ENCODE measurements around the gene SAMHD1. TPM values are rescaled to one million over a fixed set of nuclear protein-coding genes. Genes with fewer than 3 reads are reported as not detected.
"Not testable (repeated sequence)": the region's sequence is repeated elsewhere in the genome, so short reads cannot be mapped to it uniquely, and the experiment has no call there.

The SAMHD1 gene
- total RNA-seq, 1 donor from 2014 or later: 42.5 TPM

DNA sequence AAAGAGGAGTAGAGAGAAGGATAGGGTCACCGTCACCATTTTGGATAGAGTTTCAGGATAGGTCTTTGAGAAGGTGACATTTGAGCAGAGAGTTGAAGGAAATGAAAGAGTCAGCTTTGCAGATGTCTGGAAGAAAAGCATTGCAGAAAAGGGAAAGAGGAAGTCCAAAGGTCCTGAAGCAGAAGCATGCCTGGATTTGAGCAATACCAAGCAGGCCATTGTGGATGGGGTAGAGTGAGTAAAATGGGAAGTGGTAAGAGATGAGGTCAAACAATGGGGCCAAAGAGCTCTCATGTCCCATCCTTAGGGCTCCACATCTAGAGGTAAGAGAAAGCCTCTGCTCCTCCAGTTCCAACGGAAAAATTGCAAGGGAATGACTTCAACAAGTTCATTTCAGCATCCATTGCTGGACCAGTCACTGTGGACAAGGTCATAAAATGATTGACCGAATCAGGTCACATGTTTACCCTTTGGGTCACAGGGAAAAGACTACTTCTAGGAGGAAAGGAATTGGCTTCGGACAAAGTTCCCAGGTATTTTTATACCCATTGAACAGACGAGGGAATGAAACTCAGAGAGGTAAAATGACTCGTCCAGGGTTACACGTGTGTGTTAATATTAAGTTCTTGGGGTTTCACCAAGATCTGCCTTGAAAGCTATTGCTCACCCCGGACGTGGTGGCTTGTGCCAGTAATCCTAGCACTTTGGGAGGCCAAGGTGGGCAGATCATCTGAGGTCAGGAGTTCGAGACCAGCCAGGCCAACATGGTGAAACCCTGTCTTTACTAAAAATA, 6.6 kb upstream of the SAMHD1 start:
- no peak for DNase-seq
- intact Hi-C loops (cut with micrococcal nuclease): no loop called here
- ATAC-seq: peak; percentile 66

DNA sequence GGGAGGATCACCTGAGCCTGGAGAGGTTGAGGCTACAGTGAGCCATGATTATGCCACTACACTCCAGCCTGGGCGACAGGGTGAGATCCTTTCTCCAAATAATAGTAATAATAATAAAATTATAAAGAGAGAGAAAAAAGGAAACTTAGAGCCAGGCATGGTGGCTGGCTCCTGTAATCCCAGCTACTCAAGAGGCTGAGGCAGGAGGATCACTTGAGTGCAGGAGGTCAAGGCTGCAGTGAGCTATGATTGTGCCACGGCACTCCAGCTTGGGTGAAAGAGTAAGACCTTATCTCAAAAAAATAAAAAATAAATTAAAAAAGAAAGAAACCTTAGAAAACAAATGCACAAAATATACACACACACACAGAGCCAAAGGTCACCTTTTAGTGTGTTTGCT, 5.2 kb upstream of the SAMHD1 start:
- intact Hi-C loops (cut with micrococcal nuclease): no loop called here
- ATAC-seq: no peak
- DNase-seq: no peak

DNA sequence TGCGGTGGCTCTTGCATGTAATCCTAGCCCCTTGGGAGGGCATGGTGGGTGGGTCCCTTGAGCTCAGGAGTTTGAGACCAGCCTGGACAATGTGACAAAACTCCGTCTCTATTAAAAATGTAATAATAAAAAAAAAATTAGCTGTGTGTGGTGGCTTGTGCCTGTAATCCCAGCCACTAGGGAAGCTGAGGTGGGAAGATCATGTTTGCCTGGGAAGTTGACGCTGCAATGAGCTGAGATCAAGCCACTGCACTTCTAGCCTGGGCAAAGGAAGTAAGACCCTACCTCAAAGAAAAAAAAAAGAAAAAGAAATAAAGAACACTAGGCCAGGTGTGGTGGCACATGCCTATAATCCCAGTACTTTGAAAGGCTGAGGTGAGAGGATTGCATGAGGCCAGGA, 4.5 kb upstream of the SAMHD1 start:
- ATAC-seq (no peak), DNase-seq (no peak)
- intact Hi-C loops (cut with micrococcal nuclease): no loop called here

DNA sequence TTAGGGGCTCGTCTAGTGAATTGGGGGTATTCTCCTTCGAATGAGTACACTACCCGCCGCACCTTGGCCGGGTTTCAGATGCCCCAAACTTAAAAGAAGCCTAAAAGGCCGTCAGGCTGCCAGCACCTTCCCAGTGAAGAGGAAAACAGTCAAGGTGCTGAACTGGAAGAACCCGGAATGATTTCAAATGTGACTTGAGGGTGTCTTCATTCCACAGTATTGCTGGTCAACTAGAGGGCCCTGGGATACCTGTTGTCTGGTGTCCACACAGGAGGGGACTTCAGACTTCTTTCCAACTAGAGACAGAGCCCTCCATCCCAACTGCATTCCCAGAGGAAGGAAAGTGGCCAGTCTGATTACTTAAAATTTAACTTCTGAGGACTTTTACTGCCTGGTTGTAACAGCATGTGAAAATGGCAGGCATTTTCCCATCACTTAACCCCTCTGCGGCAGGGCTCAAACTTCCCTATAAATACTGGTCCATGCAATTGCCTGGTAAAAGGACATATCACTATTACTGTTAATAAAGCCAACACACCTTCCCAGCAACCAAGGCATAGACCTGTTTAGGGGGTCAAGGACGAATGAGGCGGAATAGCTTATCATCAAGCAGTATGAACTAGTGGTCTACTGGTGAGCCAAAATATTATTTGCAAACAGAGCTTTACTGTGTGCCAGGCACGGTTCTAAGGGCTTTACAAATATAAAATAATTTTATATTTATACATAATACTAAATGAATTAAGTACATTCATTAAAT, 651 bp upstream of the SAMHD1 start:
- ATAC-seq (no peak), DNase-seq (no peak)
- intact Hi-C loops (cut with micrococcal nuclease): no loop called here

DNA sequence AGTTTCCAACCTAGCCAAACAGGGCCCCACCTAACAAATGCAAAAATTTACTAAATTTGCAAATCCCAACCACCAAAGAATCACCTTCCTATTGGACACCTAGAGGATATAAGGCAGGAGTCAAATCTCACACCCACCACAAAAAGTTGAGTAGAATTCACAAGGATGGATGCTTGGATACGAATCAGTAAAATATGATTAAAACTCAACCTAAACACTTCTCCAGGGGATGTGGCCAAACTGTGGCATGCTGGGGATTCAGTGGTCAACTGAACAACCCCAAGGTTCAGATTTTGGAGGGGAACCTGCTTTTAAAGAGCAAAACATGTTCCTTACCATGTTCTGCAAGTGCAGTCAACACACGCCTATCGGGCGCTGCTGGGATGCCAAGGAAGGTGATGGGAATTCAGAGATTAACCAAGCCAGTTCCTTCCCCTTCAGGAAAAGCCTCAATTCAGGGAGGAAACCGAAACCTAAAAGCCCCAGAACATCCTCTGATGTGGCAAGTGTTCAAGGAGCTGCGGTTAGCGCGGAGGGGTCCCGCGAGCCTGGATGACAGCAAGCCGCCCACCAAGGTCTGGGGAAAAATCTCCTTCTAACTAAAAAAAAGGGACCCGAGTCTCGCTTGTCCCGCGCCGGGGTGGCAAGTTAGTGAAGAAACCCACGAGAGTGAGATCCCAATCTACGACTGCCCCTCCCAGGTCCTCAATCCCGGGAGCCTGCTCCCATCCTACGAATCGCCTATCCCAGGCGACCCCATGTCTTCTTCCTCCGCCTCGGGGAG, 902 bp downstream of the SAMHD1 start:
- ATAC-seq (peak; percentile 15), DNase-seq (peak; percentile 47)
- intact Hi-C loops (cut with micrococcal nuclease): no loop called here

DNA sequence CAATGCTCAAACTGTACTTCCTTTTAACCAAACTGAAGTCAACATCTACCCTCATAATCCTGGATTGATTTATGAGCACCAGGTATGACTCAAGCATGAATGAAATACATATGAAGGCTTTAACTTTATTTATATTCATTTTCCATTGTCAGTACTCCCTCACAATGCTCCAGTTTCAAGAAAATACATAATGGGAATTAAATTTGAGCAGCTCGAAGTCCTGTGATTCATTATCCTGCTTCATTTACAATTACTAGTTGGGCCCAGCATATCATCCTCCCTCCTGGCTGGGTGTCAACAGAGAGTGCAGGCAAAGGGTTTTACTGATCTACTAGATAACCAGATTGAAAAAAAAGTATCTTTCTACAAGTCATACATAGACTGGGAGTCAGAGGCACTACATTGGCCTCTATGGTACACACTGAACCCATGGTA, 10.1 kb downstream of the SAMHD1 start:
- intact Hi-C loops (cut with micrococcal nuclease): no loop called here
- ATAC-seq (no peak), DNase-seq (no peak)

DNA sequence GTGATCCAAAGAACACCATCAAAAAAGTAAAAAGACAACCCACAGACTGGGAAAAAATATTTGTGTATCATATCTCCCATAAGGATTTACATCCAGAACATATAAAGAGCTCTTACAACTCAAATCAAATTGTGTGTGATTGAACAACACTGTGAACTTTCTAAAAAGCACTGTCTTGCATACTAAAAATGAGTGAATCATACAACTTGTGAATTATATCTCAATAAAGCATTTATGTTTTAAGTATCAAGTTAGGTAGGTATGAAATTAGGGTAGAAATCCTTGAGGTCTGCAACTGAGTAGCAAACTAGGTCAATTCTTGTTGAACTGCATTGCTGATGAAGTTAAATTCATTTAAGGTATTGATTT, 14.1 kb downstream of the SAMHD1 start:
- intact Hi-C loops (cut with micrococcal nuclease): no loop called here
- no peak for ATAC-seq
- DNase-seq: no peak

DNA sequence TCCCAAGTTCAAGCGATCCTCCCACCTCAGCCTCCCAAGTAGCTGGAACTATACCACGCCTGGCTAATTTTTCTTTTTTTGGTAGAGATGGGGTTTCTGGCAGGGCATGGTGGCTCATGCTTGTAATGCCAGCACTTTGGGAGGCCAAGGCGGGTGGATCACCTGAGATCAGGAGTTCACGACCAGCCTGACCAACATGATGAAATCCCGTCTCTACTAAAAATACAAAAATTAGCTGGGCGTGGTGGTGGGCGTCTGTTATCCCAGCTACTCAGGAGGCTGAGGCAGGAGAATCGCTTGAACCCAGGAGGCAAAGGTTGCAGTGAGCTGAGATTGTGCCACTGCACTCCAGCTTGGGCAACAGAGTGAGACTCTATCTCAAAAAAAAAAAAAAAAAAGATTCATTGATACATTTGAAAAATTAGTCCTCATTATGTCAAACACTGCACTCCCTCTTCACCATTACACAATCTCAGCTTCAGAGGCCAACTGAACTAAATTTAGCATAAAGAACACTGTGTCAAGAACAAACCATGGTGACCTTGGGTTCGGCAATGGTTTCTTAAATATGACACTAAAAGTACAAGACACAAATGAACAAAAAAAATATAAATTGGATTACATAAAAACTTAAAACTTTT, 14.6 kb downstream of the SAMHD1 start:
- DNase-seq; intact Hi-C loops (cut with micrococcal nuclease): not testable (repeated sequence)
- peak; percentile 78 for ATAC-seq

DNA sequence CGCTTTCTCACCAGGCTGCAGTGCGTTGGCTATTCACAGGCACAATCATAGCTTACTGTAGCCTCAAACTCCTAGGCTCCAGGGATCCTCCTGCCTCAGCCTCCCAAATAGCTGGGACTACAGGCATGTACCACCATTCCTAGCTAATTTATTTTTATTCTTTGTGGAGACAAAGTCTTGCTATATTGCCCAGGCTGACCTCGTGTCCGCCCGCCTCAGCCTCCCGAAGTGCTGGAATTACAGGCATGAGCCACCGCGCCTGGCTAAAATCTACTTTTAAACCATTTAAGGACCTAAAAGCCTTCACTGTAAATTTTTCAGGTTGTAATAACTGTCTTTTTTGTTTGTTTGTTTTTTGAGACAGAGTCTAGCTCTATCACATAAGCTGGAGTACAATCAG, 15.2 kb downstream of the SAMHD1 start:
- intact Hi-C loops (cut with micrococcal nuclease): no loop called here
- DNase-seq (no peak), ATAC-seq (peak; percentile 4)

DNA sequence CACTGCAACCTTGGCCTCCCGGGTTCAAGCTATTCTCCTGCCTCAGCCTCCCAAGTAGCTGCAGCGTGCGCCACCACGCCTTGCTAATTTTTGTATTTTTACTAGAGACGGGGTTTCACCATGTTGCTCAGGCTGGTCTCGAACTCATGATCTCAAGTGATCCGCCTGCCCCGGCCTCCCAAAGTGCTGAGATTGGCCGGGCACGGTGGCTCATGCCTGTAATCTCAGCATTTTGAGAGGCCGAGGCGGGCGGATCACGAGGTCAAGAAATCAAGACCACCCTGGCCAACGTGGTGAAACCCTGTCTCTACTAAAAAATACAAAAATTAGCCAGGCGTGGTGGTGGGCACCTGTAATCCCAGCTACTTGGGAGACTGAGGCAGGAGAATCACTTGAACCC, 17.9 kb downstream of the SAMHD1 start:
- intact Hi-C loops (cut with micrococcal nuclease); DNase-seq; ATAC-seq: not testable (repeated sequence)

DNA sequence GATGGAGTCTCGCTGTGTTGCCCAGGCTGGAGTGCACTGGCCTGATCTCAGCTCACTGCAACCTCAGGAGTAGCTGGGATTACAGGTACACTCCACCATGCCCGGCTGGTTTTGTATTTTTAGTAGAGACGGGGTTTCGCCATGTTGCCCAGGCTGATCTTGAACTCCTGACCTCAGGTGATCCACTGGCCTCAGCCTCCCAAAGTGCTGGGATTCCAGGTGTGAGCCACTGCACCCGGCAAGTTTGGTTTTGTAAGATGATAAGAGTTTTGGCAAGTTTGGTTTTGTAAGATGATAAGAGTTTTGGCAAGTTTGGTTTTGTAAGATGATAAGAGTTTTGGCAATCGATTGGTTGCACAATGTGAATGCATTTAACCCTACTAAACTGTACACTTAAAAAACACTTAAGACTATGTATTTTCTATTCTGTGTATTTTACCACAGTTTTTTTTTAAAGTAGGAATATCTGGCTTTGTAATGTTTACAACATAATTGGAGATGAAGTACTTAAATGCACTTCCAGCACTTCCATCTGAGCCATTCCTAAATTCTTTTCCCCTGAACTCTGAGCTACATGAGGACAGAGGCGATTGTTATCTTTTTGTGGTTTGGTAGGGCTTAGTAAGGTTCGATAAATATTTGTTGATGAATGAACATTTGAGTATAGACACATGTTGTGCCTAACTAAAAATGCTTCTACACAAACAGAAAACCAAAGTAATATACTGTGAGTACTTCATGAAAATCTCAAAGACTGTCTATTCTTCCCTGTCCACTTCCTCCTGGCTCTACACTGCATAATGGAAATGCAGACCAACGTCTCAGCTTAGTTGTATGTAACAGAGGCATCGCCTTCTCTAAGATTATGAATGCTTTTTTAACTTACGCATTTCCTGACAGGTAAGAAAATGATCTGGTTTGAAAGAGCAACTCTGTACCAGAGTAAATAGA, 18.8 kb downstream of the SAMHD1 start:
- DNase-seq: no peak
- intact Hi-C loops (cut with micrococcal nuclease): no loop called here
- ATAC-seq: no peak

DNA sequence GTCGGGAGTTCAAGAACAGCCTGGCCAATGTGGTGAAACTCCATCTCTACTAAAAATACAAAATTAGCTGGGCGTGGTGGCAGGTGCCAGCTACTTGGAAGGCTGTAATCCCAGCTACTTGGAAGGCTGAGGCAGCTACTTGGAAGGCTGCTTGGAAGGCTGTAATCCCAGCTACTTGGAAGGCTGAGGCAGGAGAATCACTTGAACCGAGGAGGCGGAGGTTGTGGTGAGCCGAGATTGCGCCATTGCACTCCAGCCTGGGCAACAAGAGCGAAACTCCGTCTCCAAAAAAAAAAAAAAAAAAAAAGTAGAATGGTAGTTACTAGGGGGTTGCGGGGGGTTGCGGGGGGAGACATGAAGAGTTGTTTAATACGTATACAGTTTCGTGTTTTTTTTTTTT, 19.4 kb downstream of the SAMHD1 start:
- DNase-seq; intact Hi-C loops (cut with micrococcal nuclease): not testable (repeated sequence)

DNA sequence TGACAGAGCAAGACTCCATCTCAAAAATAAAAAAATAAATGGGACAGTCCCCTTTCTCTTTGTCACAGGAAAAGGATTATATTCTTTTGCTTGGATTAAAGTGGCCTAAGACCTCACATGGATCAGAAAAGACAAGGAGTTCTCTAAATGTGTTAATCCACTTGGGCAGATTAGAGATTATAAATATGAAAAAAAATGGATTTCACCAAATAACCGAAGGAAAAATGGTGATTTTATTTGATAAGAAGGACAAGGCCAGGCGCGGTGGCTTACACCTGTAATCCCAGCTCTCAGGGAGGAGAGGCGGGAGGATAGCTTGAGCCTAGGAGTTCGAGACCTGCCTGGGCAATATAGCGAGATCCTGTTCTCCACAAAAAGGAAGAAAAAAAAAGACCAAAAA, 21.8 kb downstream of the SAMHD1 start:
- DNase-seq (no peak), ATAC-seq (no peak)
- intact Hi-C loops (cut with micrococcal nuclease): no loop called here

More for the DNA sequence above, 19.4 kb downstream of the SAMHD1 start:
- ATAC-seq: not testable (repeated sequence)

DNA sequence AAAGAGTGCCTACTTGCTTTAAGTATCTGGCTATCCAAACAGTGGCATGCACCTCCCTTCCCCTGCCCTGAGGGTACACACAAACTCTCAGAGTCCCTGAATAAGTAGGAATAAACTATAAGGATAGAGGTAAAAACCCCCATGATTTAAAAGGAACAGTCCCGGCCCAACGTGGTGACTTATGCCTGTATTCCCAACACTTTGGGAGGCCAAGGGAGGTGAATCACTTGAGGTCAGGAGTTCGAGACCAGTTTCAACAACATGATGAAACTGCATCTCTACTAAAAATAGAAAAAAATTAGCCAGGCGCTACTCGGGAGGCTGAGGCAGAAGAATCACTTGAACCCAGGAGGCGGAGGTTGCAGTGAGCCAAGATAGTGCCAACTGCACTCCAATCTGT, 22.2 kb downstream of the SAMHD1 start:
- DNase-seq (no peak), ATAC-seq (no peak)
- intact Hi-C loops (cut with micrococcal nuclease): no loop called here

DNA sequence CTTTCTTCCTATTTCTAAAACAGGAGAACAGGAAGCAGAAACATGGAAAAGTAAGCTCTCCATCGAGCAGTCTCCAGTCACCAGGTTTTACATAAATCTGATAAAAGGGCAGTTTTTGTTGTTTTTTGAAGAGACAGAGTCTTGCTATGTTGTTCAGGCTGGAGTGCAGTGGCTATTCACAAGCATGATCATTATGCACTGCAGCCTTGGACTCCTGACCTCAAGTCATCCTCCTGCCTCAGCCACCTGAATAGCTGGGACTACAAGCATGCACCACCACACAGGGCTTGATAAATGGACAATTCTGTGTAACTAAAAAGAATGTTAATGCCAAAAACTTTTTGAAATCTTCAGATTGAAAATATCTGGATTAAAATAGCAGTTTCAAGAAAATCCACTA, 23.8 kb downstream of the SAMHD1 start:
- ATAC-seq (no peak), DNase-seq (no peak)
- intact Hi-C loops (cut with micrococcal nuclease): no loop called here

DNA sequence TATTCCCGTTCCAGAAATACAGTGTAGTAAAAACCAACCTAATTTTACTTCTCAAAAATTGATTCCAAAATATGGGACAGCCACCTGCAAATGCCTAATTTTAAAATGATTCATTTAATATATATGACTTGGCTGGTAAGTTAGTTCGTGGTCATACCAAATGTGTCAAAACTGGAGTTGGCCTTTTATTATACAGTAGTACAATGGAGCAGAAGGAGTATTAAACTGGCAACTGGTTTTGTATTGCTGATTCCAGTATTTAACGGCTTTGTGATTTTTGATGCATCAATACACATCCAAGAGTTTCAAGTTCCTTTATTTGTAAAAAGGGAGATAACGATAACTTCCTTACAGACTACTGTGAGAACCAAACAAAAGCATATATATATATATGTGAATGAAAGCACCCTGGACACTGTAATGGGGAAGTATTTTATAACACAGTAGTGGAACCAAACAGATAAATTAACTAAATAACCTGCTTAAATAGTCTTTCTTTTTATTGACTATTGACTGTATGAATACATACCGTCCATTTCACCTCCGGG, 24.8 kb downstream of the SAMHD1 start:
- ATAC-seq (no peak), DNase-seq (no peak)
- intact Hi-C loops (cut with micrococcal nuclease): no loop called here

DNA sequence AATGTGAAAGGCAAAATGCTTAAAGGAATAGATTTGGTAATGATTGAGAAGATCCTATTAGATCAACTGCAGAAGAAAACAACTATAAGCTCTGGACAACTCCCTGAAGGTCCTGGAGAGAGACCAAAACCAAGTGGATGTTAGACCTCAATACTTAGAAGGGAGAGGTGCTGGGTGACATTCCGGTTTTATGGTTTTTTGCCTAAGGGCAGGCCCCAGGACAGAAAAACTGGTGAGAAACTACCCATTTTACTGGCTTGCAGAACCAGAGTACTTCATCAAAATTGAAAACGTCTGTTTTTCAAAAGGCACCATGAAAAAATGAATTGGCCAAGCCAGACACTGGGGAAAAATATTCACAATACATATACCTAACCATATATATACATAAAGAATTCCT, 26.3 kb downstream of the SAMHD1 start:
- DNase-seq (no peak), ATAC-seq (no peak)
- intact Hi-C loops (cut with micrococcal nuclease): no loop called here

Data from left ventricle myocardium superior (tissue), 1 donor.